Measurements from ENCODE around the gene GAD2. TPM values are rescaled to one million over a fixed set of nuclear protein-coding genes. Genes with fewer than 3 reads are reported as not detected.

GAD2 gene
- total and polyA plus RNA-seq, 12 donors = not detected

DNA sequence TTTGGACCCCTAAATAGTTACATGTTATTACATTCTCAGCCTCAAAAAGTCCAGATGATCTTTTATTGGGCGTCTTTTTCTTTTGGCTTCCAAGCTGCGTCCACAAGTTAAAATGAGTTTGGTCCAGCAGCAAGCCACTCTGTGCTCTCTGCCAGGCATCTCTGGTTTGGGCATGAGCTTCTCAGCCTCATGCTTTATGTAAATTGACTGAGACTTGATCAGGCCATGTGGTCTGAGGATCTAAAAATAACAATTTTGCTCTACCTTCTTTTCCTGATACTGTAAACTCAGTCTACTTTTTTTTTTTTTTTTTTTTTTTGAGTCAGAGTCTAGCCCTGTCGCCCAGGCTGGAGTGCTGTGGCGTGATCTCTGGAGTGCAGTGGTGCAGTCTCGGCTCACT is 15.6 kb downstream of the GAD2 start:
- 80 to 90% (median 83%) methylated on average over 5 of the region's 5 CpGs for WGBS, 4 donors
- DNase-seq = no peak
- Histone ChIP-seq H3K36me3 (replicated peaks in 1 of 2) (no peaks in the 10 kb centered on the region), H3K27ac (no peak overlapping the region), H3K4me1 (replicated peaks in 1 of 2) (no peaks in the 10 kb centered on the region), H3K27me3 (peaks cover 6% of the 10 kb centered on the region), H3K4me3 (no peak overlapping the region), H3K9me3 (replicated peaks in 1 of 3) (no peaks in the 10 kb centered on the region)
- no peak for TF ChIP-seq POLR2A (IDR thresholded peaks at IDR 0.05)
- TF ChIP-seq, protein P1, sequence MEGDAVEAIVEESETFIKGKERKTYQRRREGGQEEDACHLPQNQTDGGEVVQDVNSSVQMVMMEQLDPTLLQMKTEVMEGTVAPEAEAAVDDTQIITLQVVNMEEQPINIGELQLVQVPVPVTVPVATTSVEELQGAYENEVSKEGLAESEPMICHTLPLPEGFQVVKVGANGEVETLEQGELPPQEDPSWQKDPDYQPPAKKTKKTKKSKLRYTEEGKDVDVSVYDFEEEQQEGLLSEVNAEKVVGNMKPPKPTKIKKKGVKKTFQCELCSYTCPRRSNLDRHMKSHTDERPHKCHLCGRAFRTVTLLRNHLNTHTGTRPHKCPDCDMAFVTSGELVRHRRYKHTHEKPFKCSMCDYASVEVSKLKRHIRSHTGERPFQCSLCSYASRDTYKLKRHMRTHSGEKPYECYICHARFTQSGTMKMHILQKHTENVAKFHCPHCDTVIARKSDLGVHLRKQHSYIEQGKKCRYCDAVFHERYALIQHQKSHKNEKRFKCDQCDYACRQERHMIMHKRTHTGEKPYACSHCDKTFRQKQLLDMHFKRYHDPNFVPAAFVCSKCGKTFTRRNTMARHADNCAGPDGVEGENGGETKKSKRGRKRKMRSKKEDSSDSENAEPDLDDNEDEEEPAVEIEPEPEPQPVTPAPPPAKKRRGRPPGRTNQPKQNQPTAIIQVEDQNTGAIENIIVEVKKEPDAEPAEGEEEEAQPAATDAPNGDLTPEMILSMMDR (IDR thresholded peaks at IDR 0.05) = no peak
- intact Hi-C loops (cut with DNase I) = no loop called here

DNA sequence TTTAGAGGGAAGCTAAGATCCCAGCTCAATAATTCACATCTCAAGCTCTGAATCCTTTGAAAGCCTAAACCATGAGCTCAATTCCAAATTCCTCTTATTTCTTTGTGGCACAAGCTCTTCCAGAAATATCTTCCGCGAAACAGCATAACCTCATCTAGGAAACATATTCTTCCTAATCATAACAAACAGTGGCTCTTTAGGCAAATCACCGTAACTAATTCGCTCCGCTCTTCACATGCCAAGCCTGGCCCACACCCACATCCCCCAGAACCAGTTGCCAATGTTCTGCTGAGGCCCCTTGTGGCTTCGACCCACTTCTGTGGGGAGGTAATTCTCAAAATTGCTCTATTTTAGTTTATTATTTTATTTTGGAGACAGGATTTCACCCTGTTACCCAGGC is 19.2 kb downstream of the GAD2 start:
- Histone ChIP-seq H3K27ac (no peak overlapping the region), H3K27me3 (no peaks in the 10 kb centered on the region), H3K4me3 (no peak overlapping the region), H3K4me1 (replicated peaks in 1 of 2) (no peaks in the 10 kb centered on the region), H3K9me3 (replicated peaks in 1 of 3) (no peaks in the 10 kb centered on the region), H3K36me3 (replicated peaks in 1 of 2) (no peaks in the 10 kb centered on the region)
- intact Hi-C loops (cut with DNase I) = no loop called here
- 90 to 93% (median 91%) methylated on average over 6 of the region's 6 CpGs for WGBS, 4 donors
- no peak for DNase-seq
- TF ChIP-seq POLR2A (IDR thresholded peaks at IDR 0.05) = no peak
- TF ChIP-seq, protein P1 (IDR thresholded peaks at IDR 0.05) = no peak

DNA sequence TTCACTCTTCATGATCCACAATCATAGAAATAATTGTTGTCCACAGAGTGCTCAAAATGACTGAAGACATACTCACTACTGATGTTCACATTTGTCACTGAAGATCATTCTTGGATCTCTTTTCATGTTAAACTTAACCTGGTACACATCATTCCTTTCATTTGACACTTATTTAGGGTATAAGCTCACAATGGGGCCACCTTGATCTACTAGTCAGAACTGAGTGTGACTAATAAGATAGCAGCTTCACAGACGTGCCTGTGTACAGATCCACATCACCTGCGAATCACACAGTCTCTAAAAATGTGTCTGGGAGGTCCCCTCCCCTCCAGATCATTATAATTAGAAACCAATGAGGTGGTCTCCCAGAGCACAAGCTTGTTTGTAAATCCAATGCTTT is 21.8 kb downstream of the GAD2 start:
- 47 to 63% (median 56%) methylated on average over 2 of the region's 2 CpGs for WGBS, 4 donors
- H3K27ac ChIP-seq = no peak overlapping the region
- no peaks in the 10 kb centered on the region for H3K4me1 ChIP-seq (replicated peaks in 1 of 2)
- intact Hi-C loops (cut with DNase I) = no loop called here
- TF ChIP-seq POLR2A (IDR thresholded peaks at IDR 0.05) = no peak
- TF ChIP-seq, protein P1 (IDR thresholded peaks at IDR 0.05) = no peak
- no peaks in the 10 kb centered on the region for H3K9me3 ChIP-seq (replicated peaks in 1 of 3)
- no peaks in the 10 kb centered on the region for H3K27me3 ChIP-seq
- no peak for DNase-seq
- H3K4me3 ChIP-seq = no peak overlapping the region
- H3K36me3 ChIP-seq (replicated peaks in 1 of 2) = no peaks in the 10 kb centered on the region

DNA sequence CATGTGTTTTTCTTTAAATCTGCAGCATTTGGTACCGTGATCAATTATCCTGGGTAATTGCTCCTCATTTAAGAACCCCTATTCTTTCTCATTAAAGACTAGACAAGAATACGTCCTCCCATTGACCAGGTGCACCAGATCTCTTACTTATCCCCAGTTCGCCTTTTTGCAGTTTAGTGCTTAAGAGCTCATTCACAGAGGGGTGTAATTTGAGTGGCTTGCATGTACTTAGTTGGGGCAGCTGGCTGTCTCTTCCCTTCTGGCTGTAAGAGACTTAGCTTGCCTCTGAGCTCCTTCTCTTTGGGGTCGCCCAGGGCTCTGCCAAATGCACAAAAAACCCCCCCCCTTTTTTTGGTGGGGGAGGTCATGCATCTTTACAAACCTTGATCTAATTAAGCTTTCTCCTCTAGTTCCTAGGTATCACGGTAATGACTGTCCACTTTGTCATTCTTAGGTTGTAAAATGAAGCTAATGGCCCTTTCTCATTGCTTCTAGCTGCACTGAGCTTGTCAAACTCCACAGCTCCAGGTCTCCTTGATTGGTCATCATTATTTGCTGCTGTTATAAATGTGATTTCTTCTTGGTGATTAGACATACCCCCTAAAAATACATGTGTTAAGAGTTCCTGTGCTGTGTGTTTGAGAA is 26.3 kb downstream of the GAD2 start:
- H3K27ac ChIP-seq = no peak overlapping the region
- no peaks in the 10 kb centered on the region for H3K36me3 ChIP-seq (replicated peaks in 1 of 2)
- no peak for DNase-seq
- no peak for TF ChIP-seq POLR2A (IDR thresholded peaks at IDR 0.05)
- TF ChIP-seq, protein P1 (IDR thresholded peaks at IDR 0.05) = no peak
- H3K4me3 ChIP-seq = no peak overlapping the region
- 15 to 20% (median 18%) methylated on average over 5 of the region's 5 CpGs for WGBS, 4 donors
- H3K4me1 ChIP-seq (replicated peaks in 1 of 2) = no peaks in the 10 kb centered on the region
- intact Hi-C loops (cut with DNase I) = no loop called here
- no peaks in the 10 kb centered on the region for H3K27me3 ChIP-seq
- no peaks in the 10 kb centered on the region for H3K9me3 ChIP-seq (replicated peaks in 1 of 3)
